ENCODE measurements around the gene RAB36. TPM values are rescaled to one million over a fixed set of nuclear protein-coding genes. Genes with fewer than 3 reads are reported as not detected.

RAB36 gene
- total RNA-seq, 1 donor from 2014 or later, result 1.7 TPM

DNA sequence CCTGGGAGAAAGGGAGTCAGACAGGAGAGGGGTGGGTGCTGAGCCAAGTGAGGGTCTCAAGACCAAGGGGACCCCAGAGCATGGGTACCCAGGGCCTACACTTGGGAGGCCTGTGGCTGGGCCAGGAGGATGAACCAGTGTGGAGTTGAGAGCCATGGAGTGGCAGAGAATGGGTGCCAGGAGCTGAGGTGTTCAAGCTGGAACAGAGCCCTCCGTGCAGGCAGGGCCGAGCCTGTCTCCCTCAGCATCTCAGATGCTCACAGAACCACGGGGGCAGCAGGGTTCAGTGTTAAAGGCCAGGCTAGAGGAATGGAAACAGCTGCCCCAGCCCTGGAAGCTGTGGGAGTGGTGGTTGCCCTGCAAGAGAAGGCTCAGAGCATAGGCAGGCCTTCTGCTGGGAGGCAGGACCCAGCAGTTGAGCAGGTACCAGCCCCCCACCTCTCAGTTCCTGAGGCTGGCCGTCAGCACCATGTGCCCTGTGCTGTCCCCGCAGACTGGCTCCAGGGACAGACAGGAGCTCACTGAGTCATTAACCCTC is 35.8 kb upstream of the RAB36 start:
- intact Hi-C loops (cut with micrococcal nuclease), result no loop called here
- Mint-ChIP-seq H3K27ac (no peak overlapping the region), H3K4me3 (no peak overlapping the region), H3K36me3 (ENCODE audit: low read depth) (no peaks in the 10 kb centered on the region), H3K27me3 (no peaks in the 10 kb centered on the region), H3K4me1 (no peaks in the 10 kb centered on the region), H3K9me3 (no peaks in the 10 kb centered on the region)
- TF ChIP-seq, protein P1, sequence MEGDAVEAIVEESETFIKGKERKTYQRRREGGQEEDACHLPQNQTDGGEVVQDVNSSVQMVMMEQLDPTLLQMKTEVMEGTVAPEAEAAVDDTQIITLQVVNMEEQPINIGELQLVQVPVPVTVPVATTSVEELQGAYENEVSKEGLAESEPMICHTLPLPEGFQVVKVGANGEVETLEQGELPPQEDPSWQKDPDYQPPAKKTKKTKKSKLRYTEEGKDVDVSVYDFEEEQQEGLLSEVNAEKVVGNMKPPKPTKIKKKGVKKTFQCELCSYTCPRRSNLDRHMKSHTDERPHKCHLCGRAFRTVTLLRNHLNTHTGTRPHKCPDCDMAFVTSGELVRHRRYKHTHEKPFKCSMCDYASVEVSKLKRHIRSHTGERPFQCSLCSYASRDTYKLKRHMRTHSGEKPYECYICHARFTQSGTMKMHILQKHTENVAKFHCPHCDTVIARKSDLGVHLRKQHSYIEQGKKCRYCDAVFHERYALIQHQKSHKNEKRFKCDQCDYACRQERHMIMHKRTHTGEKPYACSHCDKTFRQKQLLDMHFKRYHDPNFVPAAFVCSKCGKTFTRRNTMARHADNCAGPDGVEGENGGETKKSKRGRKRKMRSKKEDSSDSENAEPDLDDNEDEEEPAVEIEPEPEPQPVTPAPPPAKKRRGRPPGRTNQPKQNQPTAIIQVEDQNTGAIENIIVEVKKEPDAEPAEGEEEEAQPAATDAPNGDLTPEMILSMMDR (IDR thresholded peaks at IDR 0.05), result no peak
- ChIA-PET POLR2A (no interaction called here), CTCF (no interaction called here)
- DNase-seq, result no peak
- ATAC-seq (ENCODE audit: low read depth), result no peak

DNA sequence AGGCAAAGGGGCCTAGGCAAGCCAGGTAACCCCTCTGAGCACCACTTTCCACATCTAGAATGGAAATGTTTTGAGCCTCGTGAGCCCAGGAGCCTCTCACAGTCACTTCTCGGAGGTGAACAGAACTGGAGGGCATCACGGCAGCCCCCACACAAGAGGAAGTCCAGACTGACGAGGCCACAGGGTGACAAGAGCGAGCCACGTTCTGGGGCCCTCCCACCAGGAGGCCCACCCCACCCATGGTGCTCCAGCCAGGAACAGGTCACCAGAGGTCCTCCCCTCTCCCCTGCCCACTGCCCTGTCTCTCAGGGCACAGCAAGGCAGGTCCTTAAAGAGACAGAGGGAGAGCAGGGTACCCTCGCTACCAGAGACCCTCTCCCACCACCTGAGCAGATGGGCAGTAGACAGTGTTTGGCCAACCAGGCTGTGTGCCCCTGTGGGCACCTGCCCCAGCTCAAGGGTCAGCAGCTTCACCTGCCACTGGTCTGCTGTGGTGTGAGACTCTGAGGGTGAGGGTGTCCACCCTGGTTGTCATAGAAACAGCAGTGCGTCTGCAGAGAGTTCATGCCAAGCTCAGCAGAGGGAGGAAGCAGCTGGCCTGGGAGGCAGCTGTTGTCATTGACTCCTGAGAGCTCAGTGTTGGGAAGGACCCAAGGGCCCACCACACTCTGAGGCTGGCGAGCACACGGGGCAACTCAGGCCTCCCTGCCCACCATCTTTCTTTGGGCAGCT is 34.9 kb upstream of the RAB36 start:
- ATAC-seq (ENCODE audit: low read depth) (no peak), DNase-seq (no peak)
- POLR2A ChIA-PET, result no interaction called here
- Mint-ChIP-seq H3K27ac (no peak overlapping the region), H3K36me3 (ENCODE audit: low read depth) (no peaks in the 10 kb centered on the region), H3K27me3 (no peaks in the 10 kb centered on the region), H3K4me3 (no peak overlapping the region), H3K4me1 (no peaks in the 10 kb centered on the region), H3K9me3 (no peaks in the 10 kb centered on the region)
- intact Hi-C loops (cut with micrococcal nuclease), result no loop called here
- CTCF ChIA-PET, result no interaction called here
- TF ChIP-seq, protein P1 (IDR thresholded peaks at IDR 0.05), result no peak

DNA sequence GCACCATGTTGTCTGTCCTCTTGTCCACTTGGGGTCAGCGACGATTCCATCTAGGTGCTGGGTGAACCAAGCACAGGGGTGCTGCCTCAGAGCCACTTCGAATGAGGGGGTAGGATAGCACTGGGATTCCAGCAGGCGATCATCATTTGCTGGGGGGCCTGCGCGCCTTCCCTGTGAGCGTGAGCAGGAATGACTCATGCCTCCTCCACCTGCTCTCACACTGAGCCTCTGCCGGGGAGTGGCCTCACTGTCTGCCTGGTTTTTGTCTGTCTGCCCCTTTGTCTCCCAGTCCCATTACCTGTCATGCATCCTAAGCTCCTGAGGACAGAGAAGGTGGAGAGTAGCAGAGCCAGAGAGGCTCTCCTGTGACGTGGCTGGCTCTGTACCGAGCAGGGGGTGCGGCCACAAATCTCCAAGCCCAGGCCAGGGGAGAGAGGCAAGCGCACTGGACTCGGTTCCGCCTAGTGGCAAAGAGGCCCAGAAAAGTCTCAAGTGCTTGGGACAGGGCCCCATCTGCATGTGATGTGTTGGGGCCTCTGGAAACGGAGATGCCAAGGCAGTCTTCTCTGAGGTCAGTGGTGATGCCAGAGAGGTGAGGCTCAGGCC is 34.3 kb upstream of the RAB36 start:
- Mint-ChIP-seq H3K27me3 (no peaks in the 10 kb centered on the region), H3K27ac (no peak overlapping the region), H3K4me3 (no peak overlapping the region), H3K9me3 (no peaks in the 10 kb centered on the region), H3K36me3 (ENCODE audit: low read depth) (no peaks in the 10 kb centered on the region), H3K4me1 (no peaks in the 10 kb centered on the region)
- CTCF ChIA-PET, result no interaction called here
- POLR2A ChIA-PET, result no interaction called here
- no peak for ATAC-seq (ENCODE audit: low read depth)
- intact Hi-C loops (cut with micrococcal nuclease), result no loop called here
- TF ChIP-seq, protein P1 (IDR thresholded peaks at IDR 0.05), result no peak
- DNase-seq, result no peak

DNA sequence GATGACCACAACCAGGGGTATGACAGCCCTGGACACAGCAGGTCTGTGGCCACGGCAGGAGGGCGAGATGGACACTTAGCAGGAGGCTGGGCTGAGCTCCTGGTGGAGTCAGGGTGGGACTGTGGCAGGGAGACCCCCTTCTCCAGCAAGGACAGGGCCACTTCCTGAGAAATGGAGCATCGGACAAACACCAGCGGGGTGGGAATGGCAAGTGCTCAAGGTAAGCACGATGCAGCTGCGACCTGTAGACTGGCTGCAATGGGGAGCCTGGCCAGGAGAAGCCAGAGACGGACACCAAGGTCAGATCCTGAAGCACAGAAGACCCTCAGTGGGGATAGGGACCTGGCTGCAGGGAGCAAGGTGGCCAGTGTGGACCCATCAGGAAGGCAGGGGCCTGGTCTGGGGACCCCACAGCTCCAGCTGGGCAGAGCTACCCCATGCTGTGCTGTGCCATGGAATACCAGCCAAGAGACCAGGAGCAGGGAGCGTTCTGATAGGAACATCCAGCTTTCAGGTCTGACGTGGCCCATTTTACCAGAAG is 32.7 kb upstream of the RAB36 start:
- ATAC-seq (ENCODE audit: low read depth) (no peak), DNase-seq (no peak)
- intact Hi-C loops (cut with micrococcal nuclease), result no loop called here
- H3K27ac Mint-ChIP-seq, result no peak overlapping the region
- TF ChIP-seq, protein P1 (IDR thresholded peaks at IDR 0.05), result no peak
- no peaks in the 10 kb centered on the region for H3K4me1 Mint-ChIP-seq
- no peak overlapping the region for H3K4me3 Mint-ChIP-seq
- POLR2A ChIA-PET, result no interaction called here
- H3K27me3 Mint-ChIP-seq, result no peaks in the 10 kb centered on the region
- CTCF ChIA-PET, result interaction anchor here (1.7 kb wide), 1 partner anchor 153 kb away, joined by 10 read pairs; no protein-coding TSS in a partner anchor
- H3K9me3 Mint-ChIP-seq, result no peaks in the 10 kb centered on the region
- no peaks in the 10 kb centered on the region for H3K36me3 Mint-ChIP-seq (ENCODE audit: low read depth)
